Measurements from ENCODE around the gene GADL1.

GADL1 gene

DNA sequence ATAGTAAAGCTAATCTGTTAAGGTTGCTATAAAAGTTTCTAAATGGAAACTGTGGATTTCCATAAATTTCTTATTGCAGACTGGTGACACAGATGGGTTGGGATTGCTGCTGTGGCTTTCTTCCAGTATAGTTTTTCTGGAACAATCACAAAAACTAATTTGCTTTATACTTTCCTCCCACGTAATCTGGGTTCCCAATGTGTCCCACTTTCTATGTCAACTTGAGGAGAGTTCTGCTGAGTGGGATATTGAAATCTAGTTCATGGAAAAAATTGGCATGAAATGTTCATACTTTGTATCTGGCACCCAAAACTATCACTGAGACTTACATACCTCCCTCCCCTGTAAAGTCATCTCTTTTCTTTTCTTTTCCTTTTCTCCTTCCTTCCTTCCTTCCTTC is 161.3 kb downstream of the GADL1 start:
- CTCF ChIA-PET, result interaction anchor here (2.0 kb wide), 1 partner anchor 11 kb away, joined by 4 read pairs; no protein-coding TSS in a partner anchor

GRCh38 chr3:30730967-30731366 is 163.5 kb downstream of the GADL1 start:
- ChIA-PET CTCF (no interaction called here), POLR2A (no interaction called here)
- no peaks in the 10 kb centered on the region for H3K9me3 ChIP-seq (ENCODE audit: control extremely low read depth in 1 of 5, control insufficient read depth in 4 of 5, insufficient read depth in 2 of 5, low read depth in 1 of 5, low read length in 4 of 5)

More for the DNA sequence above, 161.3 kb downstream of the GADL1 start:
- Histone ChIP-seq H3K27me3 (replicated peaks in 2 of 5; ENCODE audit: control insufficient read depth in 4 of 5, insufficient read depth in 5 of 5, low read length in 4 of 5) (no peaks in the 10 kb centered on the region), H3K4me3 (ENCODE audit: control insufficient read depth in 1 of 7, extremely low read depth in 1 of 7, insufficient read depth in 4 of 7, low read depth in 2 of 7, low read length in 6 of 7) (no peak overlapping the region), H3K9me3 (ENCODE audit: control extremely low read depth in 1 of 5, control insufficient read depth in 4 of 5, insufficient read depth in 2 of 5, low read depth in 1 of 5, low read length in 4 of 5) (no peaks in the 10 kb centered on the region), H3K4me1 (ENCODE audit: control extremely low read depth in 1 of 4, control insufficient read depth in 4 of 4, insufficient read depth in 4 of 4, low read length in 3 of 4) (peaks cover 0 to 2% (median 0%) of the 10 kb centered on the region in 4 experiments), H3K36me3 (ENCODE audit: control insufficient read depth in 4 of 4, insufficient read depth in 4 of 4, low read length in 3 of 4) (no peaks in the 10 kb centered on the region), H3K27ac (ENCODE audit: insufficient read depth in 1 of 2, low read depth in 1 of 2, low read length in 2 of 2, poor library complexity in 1 of 2, severe bottlenecking in 2 of 2) (no peak overlapping the region)
- WGBS (ENCODE audit: insufficient coverage), result no CpG with 5 or more reads among the region's 1 CpG
- no peak for DNase-seq
- POLR2A ChIA-PET, result interaction anchor here (0.7 kb wide), 1 partner anchor 161 kb away, joined by 3 read pairs; no protein-coding TSS in a partner anchor

GRCh38 chr3:30729936-30730335 is 164.5 kb downstream of the GADL1 start:
- Histone ChIP-seq H3K36me3 (ENCODE audit: control insufficient read depth in 4 of 4, insufficient read depth in 4 of 4, low read length in 3 of 4) (no peaks in the 10 kb centered on the region), H3K27me3 (replicated peaks in 2 of 5; ENCODE audit: control insufficient read depth in 4 of 5, insufficient read depth in 5 of 5, low read length in 4 of 5) (no peaks in the 10 kb centered on the region), H3K9me3 (ENCODE audit: control extremely low read depth in 1 of 5, control insufficient read depth in 4 of 5, insufficient read depth in 2 of 5, low read depth in 1 of 5, low read length in 4 of 5) (no peaks in the 10 kb centered on the region), H3K27ac (ENCODE audit: insufficient read depth in 1 of 2, low read depth in 1 of 2, low read length in 2 of 2, poor library complexity in 1 of 2, severe bottlenecking in 2 of 2) (no peak overlapping the region), H3K4me1 (ENCODE audit: control extremely low read depth in 1 of 4, control insufficient read depth in 4 of 4, insufficient read depth in 4 of 4, low read length in 3 of 4) (peaks cover 0 to 2% (median 0%) of the 10 kb centered on the region in 4 experiments), H3K4me3 (ENCODE audit: control insufficient read depth in 1 of 7, extremely low read depth in 1 of 7, insufficient read depth in 4 of 7, low read depth in 2 of 7, low read length in 6 of 7) (no peak overlapping the region)
- ChIA-PET POLR2A (no interaction called here), CTCF (interaction anchor here (1.5 kb wide), 1 partner anchor 35 kb away, joined by 3 read pairs; no protein-coding TSS in a partner anchor)
- no peak for DNase-seq

More at GRCh38 chr3:30730967-30731366, 163.5 kb downstream of the GADL1 start:
- Histone ChIP-seq H3K27ac (ENCODE audit: insufficient read depth in 1 of 2, low read depth in 1 of 2, low read length in 2 of 2, poor library complexity in 1 of 2, severe bottlenecking in 2 of 2) (no peak overlapping the region), H3K27me3 (replicated peaks in 2 of 5; ENCODE audit: control insufficient read depth in 4 of 5, insufficient read depth in 5 of 5, low read length in 4 of 5) (no peaks in the 10 kb centered on the region), H3K4me1 (ENCODE audit: control extremely low read depth in 1 of 4, control insufficient read depth in 4 of 4, insufficient read depth in 4 of 4, low read length in 3 of 4) (peaks cover 0 to 2% (median 0%) of the 10 kb centered on the region in 4 experiments), H3K4me3 (ENCODE audit: control insufficient read depth in 1 of 7, extremely low read depth in 1 of 7, insufficient read depth in 4 of 7, low read depth in 2 of 7, low read length in 6 of 7) (no peak overlapping the region), H3K36me3 (ENCODE audit: control insufficient read depth in 4 of 4, insufficient read depth in 4 of 4, low read length in 3 of 4) (no peaks in the 10 kb centered on the region)
- no peak for DNase-seq
- WGBS (ENCODE audit: insufficient coverage), result 71% methylated on average over 3 of the region's 3 CpGs

GRCh38 chr3:30729512-30729911 is 164.9 kb downstream of the GADL1 start:
- no peak for DNase-seq
- no CpG with 5 or more reads among the region's 2 CpGs for WGBS (ENCODE audit: insufficient coverage)
- POLR2A ChIA-PET, result no interaction called here
- Histone ChIP-seq H3K4me3 (ENCODE audit: control insufficient read depth in 1 of 7, extremely low read depth in 1 of 7, insufficient read depth in 4 of 7, low read depth in 2 of 7, low read length in 6 of 7) (no peak overlapping the region), H3K27me3 (replicated peaks in 2 of 5; ENCODE audit: control insufficient read depth in 4 of 5, insufficient read depth in 5 of 5, low read length in 4 of 5) (no peaks in the 10 kb centered on the region), H3K27ac (ENCODE audit: insufficient read depth in 1 of 2, low read depth in 1 of 2, low read length in 2 of 2, poor library complexity in 1 of 2, severe bottlenecking in 2 of 2) (no peak overlapping the region), H3K4me1 (ENCODE audit: control extremely low read depth in 1 of 4, control insufficient read depth in 4 of 4, insufficient read depth in 4 of 4, low read length in 3 of 4) (peaks cover 0 to 2% (median 0%) of the 10 kb centered on the region in 4 experiments), H3K36me3 (ENCODE audit: control insufficient read depth in 4 of 4, insufficient read depth in 4 of 4, low read length in 3 of 4) (no peaks in the 10 kb centered on the region), H3K9me3 (ENCODE audit: control extremely low read depth in 1 of 5, control insufficient read depth in 4 of 5, insufficient read depth in 2 of 5, low read depth in 1 of 5, low read length in 4 of 5) (no peaks in the 10 kb centered on the region)
- CTCF ChIA-PET, result interaction anchor here (1.5 kb wide), 1 partner anchor 35 kb away, joined by 3 read pairs; no protein-coding TSS in a partner anchor

- ChIA-PET CTCF (interaction anchor here (0.8 kb wide), 1 partner anchor 152 kb away, joined by 3 read pairs; no protein-coding TSS in a partner anchor), POLR2A (no interaction called here)
- DNase-seq, result no peak
- WGBS (ENCODE audit: insufficient coverage), result no CpG with 5 or more reads among the region's 4 CpGs
- Histone ChIP-seq H3K4me3 (ENCODE audit: control insufficient read depth in 1 of 7, extremely low read depth in 1 of 7, insufficient read depth in 4 of 7, low read depth in 2 of 7, low read length in 6 of 7) (no peak overlapping the region), H3K27me3 (replicated peaks in 2 of 5; ENCODE audit: control insufficient read depth in 4 of 5, insufficient read depth in 5 of 5, low read length in 4 of 5) (no peaks in the 10 kb centered on the region), H3K36me3 (ENCODE audit: control insufficient read depth in 4 of 4, insufficient read depth in 4 of 4, low read length in 3 of 4) (no peaks in the 10 kb centered on the region), H3K9me3 (ENCODE audit: control extremely low read depth in 1 of 5, control insufficient read depth in 4 of 5, insufficient read depth in 2 of 5, low read depth in 1 of 5, low read length in 4 of 5) (no peaks in the 10 kb centered on the region), H3K27ac (ENCODE audit: insufficient read depth in 1 of 2, low read depth in 1 of 2, low read length in 2 of 2, poor library complexity in 1 of 2, severe bottlenecking in 2 of 2) (no peak overlapping the region), H3K4me1 (ENCODE audit: control extremely low read depth in 1 of 4, control insufficient read depth in 4 of 4, insufficient read depth in 4 of 4, low read length in 3 of 4) (peaks cover 0 to 2% (median 0%) of the 10 kb centered on the region in 4 experiments)
Measured at GRCh38 chr3:30728143-30728542, 166.3 kb downstream of the GADL1 start.

DNA sequence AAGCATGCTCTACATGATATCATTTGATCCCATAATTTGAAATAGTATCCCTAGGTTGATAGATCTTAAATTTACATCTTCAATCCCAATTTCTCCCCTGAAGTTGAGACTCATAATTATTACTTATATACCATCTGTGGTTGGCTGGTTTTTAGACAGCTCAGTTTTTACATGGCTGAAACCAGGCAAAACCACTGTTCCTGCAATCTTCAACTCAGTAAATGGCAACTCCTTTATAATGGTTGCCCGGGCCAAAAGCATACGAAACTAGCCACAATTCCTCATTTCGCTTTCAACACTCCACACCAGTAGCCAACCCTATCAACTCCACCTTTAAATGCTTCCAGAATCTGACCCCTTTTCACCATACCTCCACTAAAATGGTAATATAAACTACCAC is 169.6 kb downstream of the GADL1 start:
- POLR2A ChIA-PET, result no interaction called here
- 97% methylated on average over 3 of the region's 3 CpGs for WGBS (ENCODE audit: insufficient coverage)
- H3K27ac ChIP-seq (ENCODE audit: insufficient read depth in 1 of 2, low read depth in 1 of 2, low read length in 2 of 2, poor library complexity in 1 of 2, severe bottlenecking in 2 of 2), result no peak overlapping the region
- no peak overlapping the region for H3K4me3 ChIP-seq (ENCODE audit: control insufficient read depth in 1 of 7, extremely low read depth in 1 of 7, insufficient read depth in 4 of 7, low read depth in 2 of 7, low read length in 6 of 7)
- H3K27me3 ChIP-seq (replicated peaks in 2 of 5; ENCODE audit: control insufficient read depth in 4 of 5, insufficient read depth in 5 of 5, low read length in 4 of 5), result no peaks in the 10 kb centered on the region
- H3K36me3 ChIP-seq (ENCODE audit: control insufficient read depth in 4 of 4, insufficient read depth in 4 of 4, low read length in 3 of 4), result no peaks in the 10 kb centered on the region
- H3K4me1 ChIP-seq (ENCODE audit: control extremely low read depth in 1 of 4, control insufficient read depth in 4 of 4, insufficient read depth in 4 of 4, low read length in 3 of 4), result peaks cover 0 to 2% (median 0%) of the 10 kb centered on the region in 4 experiments
- H3K9me3 ChIP-seq (ENCODE audit: control extremely low read depth in 1 of 5, control insufficient read depth in 4 of 5, insufficient read depth in 2 of 5, low read depth in 1 of 5, low read length in 4 of 5), result no peaks in the 10 kb centered on the region
- CTCF ChIA-PET, result no interaction called here
- no peak for DNase-seq

DNA sequence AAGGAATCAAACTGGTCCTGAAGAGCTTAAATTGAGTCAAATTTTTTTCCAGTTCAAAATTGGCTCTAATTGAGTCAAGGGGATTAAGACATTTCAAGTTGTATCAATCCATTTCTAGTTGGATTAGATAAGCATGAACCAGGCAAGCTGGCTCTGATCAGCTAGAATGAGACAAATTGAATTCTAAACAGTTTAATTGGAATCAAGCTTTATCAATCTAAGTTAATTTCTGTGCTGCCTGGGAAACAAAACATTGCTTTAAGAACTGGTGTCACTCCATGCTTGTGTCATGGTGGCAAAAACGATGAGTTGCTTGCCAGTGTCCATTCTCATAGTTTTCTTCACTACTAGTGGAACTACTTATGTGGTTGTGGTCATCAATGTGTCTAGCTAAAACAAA is 171.2 kb downstream of the GADL1 start:
- POLR2A ChIA-PET, result no interaction called here
- WGBS (ENCODE audit: insufficient coverage), result no CpG with 5 or more reads among the region's 1 CpG

More for the DNA sequence above, 171.2 kb downstream of the GADL1 start:
- Histone ChIP-seq H3K27me3 (replicated peaks in 2 of 5; ENCODE audit: control insufficient read depth in 4 of 5, insufficient read depth in 5 of 5, low read length in 4 of 5) (no peaks in the 10 kb centered on the region), H3K36me3 (ENCODE audit: control insufficient read depth in 4 of 4, insufficient read depth in 4 of 4, low read length in 3 of 4) (no peaks in the 10 kb centered on the region), H3K4me3 (ENCODE audit: control insufficient read depth in 1 of 7, extremely low read depth in 1 of 7, insufficient read depth in 4 of 7, low read depth in 2 of 7, low read length in 6 of 7) (no peak overlapping the region), H3K4me1 (ENCODE audit: control extremely low read depth in 1 of 4, control insufficient read depth in 4 of 4, insufficient read depth in 4 of 4, low read length in 3 of 4) (no peaks in the 10 kb centered on the region), H3K27ac (ENCODE audit: insufficient read depth in 1 of 2, low read depth in 1 of 2, low read length in 2 of 2, poor library complexity in 1 of 2, severe bottlenecking in 2 of 2) (no peak overlapping the region), H3K9me3 (ENCODE audit: control extremely low read depth in 1 of 5, control insufficient read depth in 4 of 5, insufficient read depth in 2 of 5, low read depth in 1 of 5, low read length in 4 of 5) (no peaks in the 10 kb centered on the region)
- CTCF ChIA-PET, result interaction anchor here (1.5 kb wide), 1 partner anchor 34 kb away, joined by 3 read pairs; no protein-coding TSS in a partner anchor
- DNase-seq, result no peak

All from common myeloid progenitor, CD34-positive (primary cell).